Common myeloid progenitor, CD34-positive (primary cell): ENCODE measurements around the gene PGBD1.

Experiments
- CTCF ChIA-PET: fragments of 350-600 bp; sonication (Branson Sonifier 250); formaldehyde crosslinking; loops from one replicate; lab custom pipeline; 2021; ENCODE audit warnings: antibody characterized with exemption; lab: Charles Lee
- POLR2A ChIA-PET: fragments of 350-600 bp; sonication (Branson Sonifier 250); formaldehyde crosslinking; loops from one replicate; lab custom pipeline; 2021; ENCODE audit warnings: antibody characterized with exemption; lab: Charles Lee
- DNase-seq, 3 donors: peaks; one replicate each; pipeline versions ENCODE4 v3.0.0 to v3.0.0-alpha.2; 2013
- H3K27ac ChIP-seq, 2 experiments: 1 replicate in 1 of 2; 2 replicates in 1 of 2; pipeline ENCODE4 v1.7.0; 2013; ENCODE audit warnings: inconsistent platforms in 2 of 2, low read length in 2 of 2, mild to moderate bottlenecking in 2 of 2, low read depth in 1 of 2, moderate library complexity in 1 of 2; ENCODE audit not compliant: severe bottlenecking in 2 of 2, insufficient read depth in 1 of 2, poor library complexity in 1 of 2
- H3K27me3 ChIP-seq, 5 experiments: replicated peaks in 2 of 5; 1 replicate in 3 of 5; 2 replicates in 2 of 5; pipeline versions ENCODE4 v1.6.1 to v1.7.0; 2013; ENCODE audit warnings: low read length in 4 of 5, mild to moderate bottlenecking in 2 of 5, moderate library complexity in 2 of 5, inconsistent platforms in 1 of 5; ENCODE audit not compliant: insufficient read depth in 5 of 5, control insufficient read depth in 4 of 5
- H3K36me3 ChIP-seq, 4 experiments: 1 replicate in 2 of 4; 2 replicates in 2 of 4; pipeline versions ENCODE4 v1.6.1 to v1.7.0; 2013; ENCODE audit warnings: low read length in 3 of 4, control low read depth in 1 of 4, mild to moderate bottlenecking in 1 of 4; ENCODE audit not compliant: control insufficient read depth in 4 of 4, insufficient read depth in 4 of 4
- H3K4me1 ChIP-seq, 4 experiments: 1 replicate in 3 of 4; 2 replicates in 1 of 4; pipeline versions ENCODE4 v1.6.1 to v1.7.1; 2013; ENCODE audit warnings: low read length in 3 of 4, mild to moderate bottlenecking in 3 of 4, control low read depth in 1 of 4, inconsistent platforms in 1 of 4, moderate library complexity in 1 of 4; ENCODE audit not compliant: control insufficient read depth in 4 of 4, insufficient read depth in 4 of 4; ENCODE audit errors: control extremely low read depth in 1 of 4
- H3K4me3 ChIP-seq, 7 experiments: 1 replicate in 4 of 7; 2 replicates in 3 of 7; pipeline versions ENCODE4 v1.5.1 to v1.7.0; 2013; ENCODE audit warnings: mild to moderate bottlenecking in 7 of 7, low read length in 6 of 7, moderate library complexity in 6 of 7, inconsistent platforms in 2 of 7, low read depth in 2 of 7, control low read depth in 1 of 7; ENCODE audit not compliant: insufficient read depth in 4 of 7, control insufficient read depth in 1 of 7; ENCODE audit errors: extremely low read depth in 1 of 7
- H3K9me3 ChIP-seq, 5 experiments: 1 replicate in 4 of 5; 2 replicates in 1 of 5; pipeline versions ENCODE4 v1.6.1 to v1.7.1; 2013; ENCODE audit warnings: low read length in 4 of 5, mild to moderate bottlenecking in 2 of 5, inconsistent platforms in 1 of 5, low read depth in 1 of 5, moderate library complexity in 1 of 5; ENCODE audit not compliant: control insufficient read depth in 4 of 5, insufficient read depth in 2 of 5; ENCODE audit errors: control extremely low read depth in 1 of 5
- WGBS: methylation state at CpG from one replicate; pipeline ENCODE4 v1.1.5; 2013; ENCODE audit not compliant: insufficient coverage; 5-methylcytosine and 5-hydroxymethylcytosine counted together

Gene PGBD1

GRCh38 chr6:28333599-28334018 is 52.2 kb downstream of the PGBD1 start:
- peaks cover 0 to 10% (median 5%) of the 10 kb centered on the region in 4 experiments for H3K36me3 ChIP-seq
- peaks cover 9 to 46% (median 28%) of the 10 kb centered on the region in 4 experiments for H3K4me1 ChIP-seq
- 70% methylated on average over 1 of the region's 1 CpG for WGBS
- H3K4me3 ChIP-seq, result peak overlapping the region in 1 of 7 experiments; percentile 27
- DNase-seq, result no peak
- ChIA-PET CTCF (interaction anchor here (5.9 kb wide), 1 partner anchor 21 kb away, joined by 42 read pairs; no protein-coding TSS in a partner anchor), POLR2A (no interaction called here)
- peak overlapping the region in 1 of 2 experiments; percentile 99 for H3K27ac ChIP-seq
- H3K27me3 ChIP-seq, result no peaks in the 10 kb centered on the region
- H3K9me3 ChIP-seq, result peaks cover 0 to 22% (median 4%) of the 10 kb centered on the region in 5 experiments

GRCh38 chr6:28334286-28335039 is 53.1 kb downstream of the PGBD1 start:
- ChIA-PET POLR2A (interaction anchor here (1.1 to 2.9 kb wide), 2 partner anchors 10 to 21 kb away, joined by 3 to 20 read pairs; no protein-coding TSS in a partner anchor), CTCF (interaction anchor here (1.2 to 5.9 kb wide), 4 partner anchors 19 to 74 kb away, joined by 3 to 42 read pairs (median 6); no protein-coding TSS in a partner anchor)

GRCh38 chr6:28335040-28335563 is 53.7 kb downstream of the PGBD1 start:
- Histone ChIP-seq H3K9me3 (peaks cover under 1 to 12% (median 2%) of the 10 kb centered on the region in 5 experiments), H3K36me3 (peaks cover 0 to 2% (median 0%) of the 10 kb centered on the region in 4 experiments), H3K27ac (peak overlapping the region; percentile 95 to 99), H3K27me3 (no peaks in the 10 kb centered on the region), H3K4me1 (peaks cover 9 to 46% (median 28%) of the 10 kb centered on the region in 4 experiments), H3K4me3 (peak overlapping the region; percentile 13 to 93 (median 80))
- DNase-seq, result no peak
- 20% methylated on average over 9 of the region's 12 CpGs for WGBS
- ChIA-PET CTCF (interaction anchor here (1.0 to 5.9 kb wide), 6 partner anchors 8 to 74 kb away, joined by 3 to 42 read pairs (median 5); no protein-coding TSS in a partner anchor), POLR2A (interaction anchor here (0.7 to 2.9 kb wide), 8 partner anchors 11 to 468 kb away, joined by 3 to 20 read pairs (median 7); partner anchors contain the start of genes PGBD1, ZKSCAN4 and ZSCAN26)

More at GRCh38 chr6:28334286-28335039, 53.1 kb downstream of the PGBD1 start:
- H3K36me3 ChIP-seq, result peaks cover 0 to 3% (median under 1%) of the 10 kb centered on the region in 4 experiments
- peaks cover 0 to 15% (median 2%) of the 10 kb centered on the region in 5 experiments for H3K9me3 ChIP-seq
- no peaks in the 10 kb centered on the region for H3K27me3 ChIP-seq
- WGBS, result 100% methylated on average over 4 of the region's 7 CpGs
- peak in 1 of 3 donors; percentile 36 for DNase-seq
- peak overlapping the region; percentile 95 to 99 for H3K27ac ChIP-seq
- H3K4me3 ChIP-seq, result peak overlapping the region in 5 of 7 experiments; percentile 77 to 93 (median 90)
- H3K4me1 ChIP-seq, result peaks cover 9 to 46% (median 28%) of the 10 kb centered on the region in 4 experiments

GRCh38 chr6:28335564-28336283 is 54.4 kb downstream of the PGBD1 start, which contains the start of gene ZSCAN31:
Gene ZSCAN31 (minus strand): TSS chr6:28336148. CDS start chr6:28329683, 6,465 bp downstream.
- Histone ChIP-seq H3K27me3 (no peaks in the 10 kb centered on the region), H3K4me3 (peak within 1 kb of the TSS; percentile 60 to 96 (median 90)), H3K27ac (peak within 1 kb of the TSS; percentile 95 to 99), H3K4me1 (peaks cover 9 to 46% (median 28%) of the 10 kb centered on the region in 4 experiments), H3K9me3 (peaks cover 0 to 16% (median 1%) of the 10 kb centered on the region in 5 experiments), H3K36me3 (peaks cover 0 to 2% (median 0%) of the 10 kb centered on the region in 4 experiments)
- 0% methylated on average over 34 of the region's 35 CpGs for WGBS
- peak; percentile 99 for DNase-seq
- ChIA-PET POLR2A (interaction anchor here (0.6 to 2.9 kb wide), 12 partner anchors 11 to 469 kb away, joined by 3 to 20 read pairs (median 4); partner anchors contain the start of genes PGBD1, ZKSCAN3, ZKSCAN4 and ZSCAN12), CTCF (interaction anchor here (1.0 to 5.9 kb wide), 6 partner anchors 8 to 75 kb away, joined by 3 to 42 read pairs (median 5); no protein-coding TSS in a partner anchor)

GRCh38 chr6:28336284-28337120 is 55.1 kb downstream of the PGBD1 start:
- Histone ChIP-seq H3K9me3 (peaks cover 0 to 15% (median 1%) of the 10 kb centered on the region in 5 experiments), H3K36me3 (no peaks in the 10 kb centered on the region), H3K4me1 (peaks cover 9 to 46% (median 28%) of the 10 kb centered on the region in 4 experiments), H3K27ac (peak overlapping the region; percentile 95 to 99), H3K27me3 (no peaks in the 10 kb centered on the region), H3K4me3 (peak overlapping the region; percentile 60 to 96 (median 90))
- ChIA-PET POLR2A (interaction anchor here (0.5 to 2.9 kb wide), 11 partner anchors 11 to 470 kb away, joined by 3 to 20 read pairs (median 4); partner anchors contain the start of genes PGBD1, ZKSCAN3, ZSCAN12 and ZSCAN26), CTCF (interaction anchor here (1.5 to 5.9 kb wide), 3 partner anchors 9 to 47 kb away, joined by 6 to 42 read pairs (median 9); no protein-coding TSS in a partner anchor)
- WGBS, result 19% methylated on average over 20 of the region's 24 CpGs
- peak; percentile 91 to 99 (median 98) for DNase-seq
